ENCODE results near the gene ZBTB2.
"Not testable (repeated sequence)": the region's sequence is repeated elsewhere in the genome, so short reads cannot be mapped to it uniquely, and the experiment has no call there.

The ZBTB2 gene

GRCh38 chr6:151325075-151326050 is 66.0 kb downstream of the ZBTB2 start:
- no peak for DNase-seq

GRCh38 chr6:151324488-151324825 is 66.9 kb downstream of the ZBTB2 start:
- DNase-seq: no peak

GRCh38 chr6:151323791-151324487 is 67.4 kb downstream of the ZBTB2 start:
- DNase-seq: peak; percentile 80

GRCh38 chr6:151322570-151322969 is 68.8 kb downstream of the ZBTB2 start:
- no peak for DNase-seq

- DNase-seq: no peak
Observed at GRCh38 chr6:151321438-151321837, 69.9 kb downstream of the ZBTB2 start.

GRCh38 chr6:151320140-151320539 is 71.2 kb downstream of the ZBTB2 start:
- no peak for DNase-seq

GRCh38 chr6:151317995-151318365 is 73.4 kb downstream of the ZBTB2 start:
- DNase-seq: no peak

GRCh38 chr6:151317103-151317994 is 74.0 kb downstream of the ZBTB2 start:
- no peak for DNase-seq

- DNase-seq: not testable (repeated sequence)
Observed at GRCh38 chr6:151315661-151316060, 75.7 kb downstream of the ZBTB2 start.

All from activated CD4-positive, alpha-beta T cell treated with anti-CD3 and anti-CD28 coated beads, Interleukin-2, Interleukin-6, amounts not matched to agents 100 ng/mL and 50 ng/mL, durations not matched to agents 16 hours and 8 hours (primary cell).